ENCODE data around the gene BHLHE40.

DNA sequence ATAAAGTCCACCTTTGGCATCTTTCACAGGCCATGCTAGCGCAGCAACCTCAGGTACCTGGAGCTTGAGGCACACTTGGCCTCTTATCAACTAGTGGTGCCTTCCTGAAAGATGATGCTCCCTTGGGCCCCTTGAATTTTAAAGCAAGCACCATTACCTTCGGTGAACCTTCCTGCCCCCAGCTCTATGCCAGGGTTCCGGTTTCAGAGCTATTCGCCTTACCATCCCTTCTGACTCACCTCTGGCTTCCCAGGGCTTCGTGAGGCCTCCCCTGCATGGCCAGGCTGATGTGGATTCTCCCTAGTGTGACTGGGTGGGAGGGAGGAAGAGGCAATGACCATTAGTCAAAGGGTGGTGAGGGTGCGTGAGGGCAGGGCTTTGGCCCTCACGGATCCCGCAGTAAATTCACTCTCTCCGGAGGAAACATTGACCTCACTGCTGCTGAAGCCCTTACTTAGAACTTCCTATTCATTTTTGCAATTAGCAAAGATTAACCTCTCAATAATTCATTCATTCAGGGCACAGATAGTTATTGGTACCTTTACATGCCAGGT, 16.3 kb downstream of the BHLHE40 start:
- TF ChIP-seq, protein P1, sequence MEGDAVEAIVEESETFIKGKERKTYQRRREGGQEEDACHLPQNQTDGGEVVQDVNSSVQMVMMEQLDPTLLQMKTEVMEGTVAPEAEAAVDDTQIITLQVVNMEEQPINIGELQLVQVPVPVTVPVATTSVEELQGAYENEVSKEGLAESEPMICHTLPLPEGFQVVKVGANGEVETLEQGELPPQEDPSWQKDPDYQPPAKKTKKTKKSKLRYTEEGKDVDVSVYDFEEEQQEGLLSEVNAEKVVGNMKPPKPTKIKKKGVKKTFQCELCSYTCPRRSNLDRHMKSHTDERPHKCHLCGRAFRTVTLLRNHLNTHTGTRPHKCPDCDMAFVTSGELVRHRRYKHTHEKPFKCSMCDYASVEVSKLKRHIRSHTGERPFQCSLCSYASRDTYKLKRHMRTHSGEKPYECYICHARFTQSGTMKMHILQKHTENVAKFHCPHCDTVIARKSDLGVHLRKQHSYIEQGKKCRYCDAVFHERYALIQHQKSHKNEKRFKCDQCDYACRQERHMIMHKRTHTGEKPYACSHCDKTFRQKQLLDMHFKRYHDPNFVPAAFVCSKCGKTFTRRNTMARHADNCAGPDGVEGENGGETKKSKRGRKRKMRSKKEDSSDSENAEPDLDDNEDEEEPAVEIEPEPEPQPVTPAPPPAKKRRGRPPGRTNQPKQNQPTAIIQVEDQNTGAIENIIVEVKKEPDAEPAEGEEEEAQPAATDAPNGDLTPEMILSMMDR (IDR thresholded peaks at IDR 0.05): no peak
- TF ChIP-seq POLR2A (IDR thresholded peaks at IDR 0.05): no peak
